Endothelial cell of umbilical vein (primary cell): ENCODE measurements around the gene EFNB1. TPM values are rescaled to one million over a fixed set of nuclear protein-coding genes. Genes with fewer than 3 reads are reported as not detected.

Source experiments
- BruUV-seq: library from RNA; stranded (reverse); fragments of 400-500 nt; replicated peaks from 2 replicates; lab custom pipeline; 2021; lab: Mats Ljungman, UMichigan
- CTCF ChIA-PET: fragments of 300-600, 350-600 bp; sonication (Branson Sonifier 250); formaldehyde crosslinking; loops from one replicate; lab custom pipeline; 2021; ENCODE audit warnings: antibody characterized with exemption, inconsistent platforms; lab: Charles Lee
- POLR2A ChIA-PET: fragments of 300-600, 350-600 bp; sonication (Branson Sonifier 250); formaldehyde crosslinking; loops from one replicate; lab custom pipeline; 2021; ENCODE audit warnings: antibody characterized with exemption, inconsistent platforms; lab: Charles Lee
- DNase-seq: peaks from one replicate; pipeline ENCODE4 v3.0.0-alpha.2; 2011; ENCODE audit warnings: low read depth, low spot score
- FAIRE-seq: peaks from 2 replicates; lab custom pipeline; 2011; peaks lifted over from hg19 to GRCh38; lab: Jason Lieb, UNC
- H2AFZ ChIP-seq: 2 replicates; pipeline ENCODE4 v1.6.0; 2012; ENCODE audit warnings: low read depth, low read length, control low read depth, inconsistent platforms
- H3K27ac ChIP-seq: 2 replicates; pipeline ENCODE4 v1.5.1; 2011; ENCODE audit warnings: low read depth, mild to moderate bottlenecking, control low read depth, low read length, moderate library complexity; ENCODE audit not compliant: insufficient read depth
- H3K27me3 ChIP-seq, 2 experiments: 2 replicates each; pipeline versions ENCODE4 v1.6.0 to v1.6.1; 2011; ENCODE audit warnings: low read length in 2 of 2, mixed read lengths in 1 of 2; ENCODE audit not compliant: control insufficient read depth in 2 of 2, insufficient read depth in 2 of 2
- H3K36me3 ChIP-seq, 2 experiments: 2 replicates in 1 of 2; 3 replicates in 1 of 2; pipeline ENCODE4 v1.5.1; 2011; ENCODE audit warnings: low read length in 2 of 2, mild to moderate bottlenecking in 1 of 2, moderate library complexity in 1 of 2; ENCODE audit not compliant: control insufficient read depth in 2 of 2, insufficient read depth in 2 of 2; ENCODE audit errors: extremely low read depth in 1 of 2
- H3K4me1 ChIP-seq: 3 replicates; pipeline ENCODE4 v1.5.1; 2011; ENCODE audit warnings: mild to moderate bottlenecking, low read length; ENCODE audit not compliant: control insufficient read depth, insufficient read depth; ENCODE audit errors: extremely low read depth
- H3K4me2 ChIP-seq: 2 replicates; pipeline ENCODE4 v1.6.1; 2011; ENCODE audit warnings: low read length, control low read depth, mixed read lengths; ENCODE audit not compliant: insufficient read depth
- H3K4me3 ChIP-seq, 3 experiments: fragments of 200-600 bp in 1 of 3; sonication (generic), shearing (Covaris generic) in 1 of 3; replicated peaks in 1 of 3; 2 replicates each; pipeline ENCODE4 v1.5.1; 2011 to 2016; ENCODE audit warnings: control low read depth in 3 of 3, low read length in 3 of 3, mild to moderate bottlenecking in 2 of 3, inconsistent platforms in 1 of 3, low read depth in 1 of 3, moderate library complexity in 1 of 3; ENCODE audit not compliant: insufficient read depth in 1 of 3
- H3K79me2 ChIP-seq: 2 replicates; pipeline ENCODE4 v1.6.0; 2012; ENCODE audit warnings: low read length, inconsistent platforms; ENCODE audit not compliant: control insufficient read depth, insufficient read depth
- H3K9ac ChIP-seq: replicated peaks from 2 replicates; pipeline ENCODE3; 2011; ENCODE audit warnings: low read length, control low read depth; ENCODE audit not compliant: insufficient read depth; ENCODE audit errors: extremely low read depth
- H3K9me1 ChIP-seq: replicated peaks from 3 replicates; pipeline ENCODE4 v1.6.0; 2011; ENCODE audit warnings: mild to moderate bottlenecking, low read length; ENCODE audit not compliant: control insufficient read depth, insufficient read depth; ENCODE audit errors: extremely low read depth
- H3K9me3 ChIP-seq: replicated peaks from 2 replicates; pipeline ENCODE4 v1.5.1; 2012; ENCODE audit warnings: low read length, inconsistent platforms; ENCODE audit not compliant: control insufficient read depth, insufficient read depth
- H4K20me1 ChIP-seq: replicated peaks from 2 replicates; pipeline ENCODE3; 2011; ENCODE audit warnings: mild to moderate bottlenecking, low read length; ENCODE audit not compliant: control insufficient read depth, insufficient read depth; ENCODE audit errors: extremely low read depth
- EZH2 ChIP-seq: IDR thresholded peaks from 2 replicates; pipeline ENCODE4 v1.6.1; 2012; ENCODE audit warnings: borderline replicate concordance, low read depth, mild to moderate bottlenecking, moderate library complexity, low read length, inconsistent platforms; ENCODE audit not compliant: severe bottlenecking
- FOS ChIP-seq: IDR thresholded peaks from 2 replicates; pipeline ENCODE4 v1.6.1; 2011; ENCODE audit warnings: mild to moderate bottlenecking, low read length, moderate library complexity, borderline replicate concordance; ENCODE audit not compliant: insufficient read depth
- GATA2 ChIP-seq: IDR thresholded peaks from 2 replicates; pipeline ENCODE4 v1.7.0; 2011; ENCODE audit warnings: low read depth, mild to moderate bottlenecking, moderate library complexity, mixed read lengths, low read length; ENCODE audit not compliant: insufficient read length, insufficient read depth
- JUN ChIP-seq: IDR thresholded peaks from 2 replicates; pipeline ENCODE4 v1.6.1; 2011; ENCODE audit warnings: borderline replicate concordance, low read depth; ENCODE audit not compliant: insufficient read length, insufficient read depth
- MYC ChIP-seq: IDR thresholded peaks from one replicate; pipeline ENCODE4 v1.6.1; 2011; ENCODE audit warnings: mild to moderate bottlenecking, low read depth, low read length
- POLR2A ChIP-seq: IDR thresholded peaks from 2 replicates; pipeline ENCODE4 v1.6.1; 2012; ENCODE audit warnings: low read depth, mild to moderate bottlenecking, control low read depth, low read length
- POLR2AphosphoS5 ChIP-seq: IDR thresholded peaks from 2 replicates; pipeline ENCODE4 v1.6.1; 2012; ENCODE audit warnings: low read depth, mild to moderate bottlenecking, control low read depth, low read length, moderate library complexity; ENCODE audit not compliant: insufficient read depth
- dilution Hi-C: fragments of 300-500 bp; cut with MboI; formaldehyde crosslinking; loops from one replicate; pipeline ENCODE4 v1.15.0; 2019; ENCODE audit warnings: low sequenced_read_pairs; ENCODE audit not compliant: extremely low pct_ligation_motif_present
- intact Hi-C: fragments of 100-400 bp; cut with micrococcal nuclease; formaldehyde crosslinking; loops from one replicate; pipeline ENCODE4 v1.10.0; 2022
- polyA plus RNA-seq, 4 experiments: library from polyadenylated mRNA; depleted of rRNA in 3 of 4; stranded (reverse) in 3 of 4; unstranded in 1 of 4; fragments of >200 nt; gene quantifications; 2 replicates each; pipeline versions ENCODE4 v1.2.1 to v1.2.3, GENCODE V29; 2011 to 2012; ENCODE audit warnings: missing spikeins in 1 of 4
- total RNA-seq: library from RNA; stranded (reverse); gene quantifications from 2 replicates; pipeline ENCODE4 v1.2.3, GENCODE V29; 2021
- TF ChIP-seq, protein P1 (sequence below): IDR thresholded peaks from 2 replicates; pipeline ENCODE4 v1.6.1; 2011; ENCODE audit not compliant: insufficient read depth, insufficient read length
- TF ChIP-seq, protein P2 (sequence below), 2 donors: IDR thresholded peaks; 1 replicate in 1 of 2; 2 replicates in 1 of 2; pipeline ENCODE4 v1.5.1; 2011; ENCODE audit warnings: low read length in 2 of 2, mild to moderate bottlenecking in 2 of 2, moderate library complexity in 2 of 2, control low read depth in 1 of 2, inconsistent platforms in 1 of 2, low read depth in 1 of 2; ENCODE audit not compliant: insufficient read depth in 1 of 2; ENCODE audit errors: extremely low read depth in 1 of 2

Gene EFNB1
- total and polyA plus RNA-seq, 2 donors (not counting 3 experiments of a cell fraction or from before 2014, with no cell fraction given): 7.8 to 13.3 TPM

GRCh38 chrX:68834371-68835103 is 5.7 kb downstream of the EFNB1 start:
- no peak overlapping the region for H3K27ac ChIP-seq
- peaks cover 13% of the 10 kb centered on the region for H3K79me2 ChIP-seq
- ChIA-PET POLR2A (no interaction called here), CTCF (interaction anchor here (1.1 kb wide), 1 partner anchor 226 kb away, joined by 4 read pairs; no protein-coding TSS in a partner anchor)
- no peak overlapping the region for H3K9ac ChIP-seq
- FAIRE-seq (no peak), DNase-seq (no peak)
- TF ChIP-seq MYC: no peak
- TF ChIP-seq, protein P1, sequence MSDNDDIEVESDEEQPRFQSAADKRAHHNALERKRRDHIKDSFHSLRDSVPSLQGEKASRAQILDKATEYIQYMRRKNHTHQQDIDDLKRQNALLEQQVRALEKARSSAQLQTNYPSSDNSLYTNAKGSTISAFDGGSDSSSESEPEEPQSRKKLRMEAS: no peak
- no peak for TF ChIP-seq EZH2
- no peak for TF ChIP-seq FOS
- no peak for TF ChIP-seq GATA2
- no peak for TF ChIP-seq JUN
- TF ChIP-seq, protein P2, sequence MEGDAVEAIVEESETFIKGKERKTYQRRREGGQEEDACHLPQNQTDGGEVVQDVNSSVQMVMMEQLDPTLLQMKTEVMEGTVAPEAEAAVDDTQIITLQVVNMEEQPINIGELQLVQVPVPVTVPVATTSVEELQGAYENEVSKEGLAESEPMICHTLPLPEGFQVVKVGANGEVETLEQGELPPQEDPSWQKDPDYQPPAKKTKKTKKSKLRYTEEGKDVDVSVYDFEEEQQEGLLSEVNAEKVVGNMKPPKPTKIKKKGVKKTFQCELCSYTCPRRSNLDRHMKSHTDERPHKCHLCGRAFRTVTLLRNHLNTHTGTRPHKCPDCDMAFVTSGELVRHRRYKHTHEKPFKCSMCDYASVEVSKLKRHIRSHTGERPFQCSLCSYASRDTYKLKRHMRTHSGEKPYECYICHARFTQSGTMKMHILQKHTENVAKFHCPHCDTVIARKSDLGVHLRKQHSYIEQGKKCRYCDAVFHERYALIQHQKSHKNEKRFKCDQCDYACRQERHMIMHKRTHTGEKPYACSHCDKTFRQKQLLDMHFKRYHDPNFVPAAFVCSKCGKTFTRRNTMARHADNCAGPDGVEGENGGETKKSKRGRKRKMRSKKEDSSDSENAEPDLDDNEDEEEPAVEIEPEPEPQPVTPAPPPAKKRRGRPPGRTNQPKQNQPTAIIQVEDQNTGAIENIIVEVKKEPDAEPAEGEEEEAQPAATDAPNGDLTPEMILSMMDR (IDR thresholded peaks at IDR 0.05; ENCODE audit: extremely low read depth in 1 of 2, insufficient read depth in 1 of 2, low read depth in 1 of 2, low read length in 2 of 2): no peak
- no peak for TF ChIP-seq POLR2AphosphoS5
- TF ChIP-seq POLR2A: no peak
- no peak overlapping the region for H3K4me2 ChIP-seq
- intact Hi-C loops (no loop called here), dilution Hi-C loops (no loop called here)
- peaks cover 0 to under 1% of the 10 kb centered on the region in 2 experiments for H3K36me3 ChIP-seq
- H3K27me3 ChIP-seq: no peaks in the 10 kb centered on the region
- H2AFZ ChIP-seq: no peak overlapping the region
- no peak overlapping the region for H3K4me3 ChIP-seq
- no peaks in the 10 kb centered on the region for H3K9me1 ChIP-seq
- H4K20me1 ChIP-seq: no peaks in the 10 kb centered on the region
- BruUV-seq: no TSS peak
- H3K4me1 ChIP-seq: peaks cover 10% of the 10 kb centered on the region
- no peaks in the 10 kb centered on the region for H3K9me3 ChIP-seq
